Panc1 (cell line): ENCODE measurements around the gene TSSK6. TPM values are rescaled to one million over a fixed set of nuclear protein-coding genes. Genes with fewer than 3 reads are reported as not detected.

Source experiments
- ATAC-seq: fragments of 200-7000 bp; cut with Tn5 transposase; 2 replicates; pipeline ENCODE4 v1.9.1; 2020; ENCODE audit warnings: mild to moderate bottlenecking, moderate library complexity
- BruUV-seq: library from RNA; stranded (reverse); fragments of 400-500 nt; replicated peaks from 2 replicates; lab custom pipeline; 2021; lab: Mats Ljungman, UMichigan
- CTCF ChIA-PET: fragments of 300-600 bp; sonication (Branson Sonifier 250); formaldehyde crosslinking; loops from one replicate; lab custom pipeline; 2022; ENCODE audit warnings: antibody characterized with exemption; lab: Charles Lee
- POLR2A ChIA-PET: fragments of 300-600 bp; sonication (Branson Sonifier 250); formaldehyde crosslinking; loops from one replicate; lab custom pipeline; 2022; ENCODE audit warnings: antibody characterized with exemption; lab: Charles Lee
- DNase-seq: peaks from one replicate; pipeline ENCODE4 v3.0.0-alpha.2; 2010; ENCODE audit warnings: low read depth, low spot score
- H3K27ac ChIP-seq: 2 replicates; pipeline ENCODE4 v1.5.1; 2011; ENCODE audit warnings: mild to moderate bottlenecking, low read length, inconsistent platforms
- H3K27me3 ChIP-seq: fragments of 200-500 bp; sonication (Bioruptor generic); 2 replicates; pipeline ENCODE4 v1.6.0; 2014; ENCODE audit warnings: low read length, inconsistent platforms; ENCODE audit not compliant: control insufficient read depth, insufficient read depth
- H3K36me3 ChIP-seq: fragments of 200-500 bp; sonication (Bioruptor generic); 2 replicates; pipeline ENCODE4 v1.5.1; 2014; ENCODE audit warnings: inconsistent platforms, mild to moderate bottlenecking, low read length, moderate library complexity; ENCODE audit not compliant: control insufficient read depth, insufficient read depth
- H3K4me1 ChIP-seq: 2 replicates; pipeline ENCODE4 v1.5.1; 2011; ENCODE audit warnings: inconsistent platforms, mild to moderate bottlenecking, low read length, moderate library complexity; ENCODE audit not compliant: control insufficient read depth, insufficient read depth
- H3K4me3 ChIP-seq, 2 experiments: 2 replicates each; pipeline ENCODE4 v1.5.1; 2011 to 2012; ENCODE audit warnings: low read depth in 2 of 2, low read length in 2 of 2, mild to moderate bottlenecking in 2 of 2, inconsistent platforms in 1 of 2, moderate library complexity in 1 of 2
- H3K9me3 ChIP-seq: fragments of 200-500 bp; sonication (Bioruptor generic); 2 replicates; pipeline ENCODE4 v1.5.1; 2014; ENCODE audit warnings: low read depth, mild to moderate bottlenecking, inconsistent platforms, low read length, moderate library complexity; ENCODE audit not compliant: control insufficient read depth, insufficient read depth
- CTCF ChIP-seq: fragments of 450-650 bp; IDR thresholded peaks from 2 replicates; pipeline ENCODE4 v1.5.1; 2017; ENCODE audit warnings: mild to moderate bottlenecking
- POLR2AphosphoS5 ChIP-seq: IDR thresholded peaks from 2 replicates; pipeline ENCODE4 v1.6.1; 2012; ENCODE audit warnings: mild to moderate bottlenecking, low read depth, low read length, moderate library complexity
- REST ChIP-seq, 2 experiments: IDR thresholded peaks; 2 replicates each; pipeline ENCODE4 v1.6.1; 2011 to 2012; ENCODE audit warnings: low read depth in 2 of 2, control low read depth in 1 of 2, low read length in 1 of 2, mild to moderate bottlenecking in 1 of 2, moderate library complexity in 1 of 2; ENCODE audit not compliant: insufficient read depth in 1 of 2
- SIN3A ChIP-seq: IDR thresholded peaks from 2 replicates; pipeline ENCODE4 v1.6.1; 2012; ENCODE audit warnings: low read depth, mild to moderate bottlenecking, low read length, moderate library complexity, borderline replicate concordance; ENCODE audit not compliant: insufficient read depth
- TCF7L2 ChIP-seq: IDR thresholded peaks from 2 replicates; pipeline ENCODE4 v1.6.1; 2011; ENCODE audit warnings: mild to moderate bottlenecking, low read depth, low read length, inconsistent platforms
- in situ Hi-C: cut with HindIII; loops from 2 replicates; pipeline ENCODE4 v1.10.0; 2016; ENCODE audit warnings: low sequenced_read_pairs, low pct_unique_long_range_greater_than_20kb
- intact Hi-C: fragments of 100-400 bp; cut with micrococcal nuclease; formaldehyde crosslinking; loops from one replicate; pipeline ENCODE4 v1.10.0; 2022; ENCODE audit not compliant: unreplicated experiment
- total RNA-seq: library from RNA; stranded (reverse); gene quantifications from one replicate; pipeline ENCODE4 v1.2.1, GENCODE V29; 2021; ENCODE audit not compliant: unreplicated experiment

TSSK6 gene
- total RNA-seq, 1 experiment from 2014 or later, result 1.8 TPM

- intact Hi-C loops (no loop called here), in situ Hi-C loops (no loop called here)
- Histone ChIP-seq H3K4me3 (peak overlapping the region in 1 of 2 experiments; percentile 23; a peak in 1 of 4 replicates), H3K9me3 (no peaks in the 10 kb centered on the region), H3K4me1 (peaks cover 35% of the 10 kb centered on the region), H3K27me3 (no peaks in the 10 kb centered on the region), H3K36me3 (no peaks in the 10 kb centered on the region), H3K27ac (peak overlapping the region; percentile 79)
- peak; percentile 78 for ATAC-seq
- peak; percentile 73 for DNase-seq
- no peak for TF ChIP-seq SIN3A
- peak; percentile 83; the same call in 1 of the 2 replicates for TF ChIP-seq CTCF
- TF ChIP-seq REST (IDR thresholded peaks at IDR 0.05; ENCODE audit: insufficient read depth in 1 of 2, low read depth in 2 of 2, low read length in 1 of 2), result no peak
- CTCF ChIA-PET, result interaction anchor here (0.8 to 1.1 kb wide), 2 partner anchors 11 to 126 kb away, joined by 3 to 4 read pairs; no protein-coding TSS in a partner anchor
- no TSS peak for BruUV-seq
- POLR2A ChIA-PET, result no interaction called here
Observed at GRCh38 chr19:19490214-19490968, 25.0 kb downstream of the TSSK6 start.

GRCh38 chr19:19489804-19490204, 25.5 kb downstream of the TSSK6 start:
- BruUV-seq, result no TSS peak
- H3K27me3 ChIP-seq, result no peaks in the 10 kb centered on the region
- ATAC-seq, result peak; percentile 24
- in situ Hi-C loops, result no loop called here
- H3K4me1 ChIP-seq, result peaks cover 41% of the 10 kb centered on the region
- H3K27ac ChIP-seq, result peak overlapping the region; percentile 79
- POLR2A ChIA-PET, result no interaction called here
- CTCF ChIA-PET, result interaction anchor here (0.6 to 1.1 kb wide), 3 partner anchors 12 to 126 kb away, joined by 3 to 4 read pairs (median 3); no protein-coding TSS in a partner anchor
- DNase-seq, result no peak
- no peaks in the 10 kb centered on the region for H3K9me3 ChIP-seq
- intact Hi-C loops, result loop anchor here (5.0 kb wide), 1 partner anchor 123 kb away; no protein-coding TSS in a partner anchor
- TF ChIP-seq POLR2AphosphoS5 (no peak), CTCF (no peak), REST (IDR thresholded peaks at IDR 0.05; ENCODE audit: insufficient read depth in 1 of 2, low read depth in 2 of 2, low read length in 1 of 2) (no peak), SIN3A (no peak), TCF7L2 (no peak)
- peak overlapping the region in 1 of 2 experiments; percentile 23; a peak in 1 of 4 replicates for H3K4me3 ChIP-seq
- H3K36me3 ChIP-seq, result no peaks in the 10 kb centered on the region
